Measurements from ENCODE around the gene PGGHG. TPM values are rescaled to one million over a fixed set of nuclear protein-coding genes. Genes with fewer than 3 reads are reported as not detected.

Gene PGGHG
- total RNA-seq, 1 donor from 2014 or later = 25.1 TPM

- H3K36me3 Mint-ChIP-seq (ENCODE audit: low read depth) = no peaks in the 10 kb centered on the region
- no peaks in the 10 kb centered on the region for H3K9me3 Mint-ChIP-seq
- no peak overlapping the region for H3K4me3 Mint-ChIP-seq
- no peak overlapping the region for H3K27ac Mint-ChIP-seq (ENCODE audit: unreplicated experiment)
- peaks cover 7% of the 10 kb centered on the region for H3K27me3 Mint-ChIP-seq (ENCODE audit: low read depth)
- no peak for DNase-seq (ENCODE audit: low read depth, low spot score)
- peaks cover 19% of the 10 kb centered on the region for H3K4me1 Mint-ChIP-seq
- no peak for TF ChIP-seq CTCF (conservative IDR thresholded peaks at IDR 0.05)
Observed at GRCh38 chr11:297051-297585, 8.2 kb downstream of the PGGHG start.

GRCh38 chr11:297586-298405, 8.9 kb downstream of the PGGHG start:
- no peaks in the 10 kb centered on the region for H3K9me3 Mint-ChIP-seq
- no peak for DNase-seq (ENCODE audit: low read depth, low spot score)
- no peak overlapping the region for H3K27ac Mint-ChIP-seq (ENCODE audit: unreplicated experiment)
- no peak overlapping the region for H3K4me3 Mint-ChIP-seq
- H3K27me3 Mint-ChIP-seq (ENCODE audit: low read depth) = peaks cover 7% of the 10 kb centered on the region
- H3K36me3 Mint-ChIP-seq (ENCODE audit: low read depth) = no peaks in the 10 kb centered on the region
- TF ChIP-seq CTCF (conservative IDR thresholded peaks at IDR 0.05) = no peak
- peaks cover 20% of the 10 kb centered on the region for H3K4me1 Mint-ChIP-seq

- Mint-ChIP-seq H3K4me3 (no peak overlapping the region), H3K27me3 (ENCODE audit: low read depth) (peaks cover 7% of the 10 kb centered on the region), H3K27ac (ENCODE audit: unreplicated experiment) (no peak overlapping the region), H3K9me3 (no peaks in the 10 kb centered on the region), H3K4me1 (peaks cover 25% of the 10 kb centered on the region), H3K36me3 (ENCODE audit: low read depth) (no peaks in the 10 kb centered on the region)
- TF ChIP-seq CTCF (conservative IDR thresholded peaks at IDR 0.05) = no peak
- no peak for DNase-seq (ENCODE audit: low read depth, low spot score)
Observed at GRCh38 chr11:298406-299065, 9.6 kb downstream of the PGGHG start.

GRCh38 chr11:299081-299891, 10.4 kb downstream of the PGGHG start, which contains the start of gene IFITM5:
IFITM5 (minus strand) TSS chr11:299526; CDS start chr11:299490, 36 bp downstream.
- no peak for DNase-seq (ENCODE audit: low read depth, low spot score)
- H3K27ac Mint-ChIP-seq (ENCODE audit: unreplicated experiment) = no peak within 1 kb of the TSS
- no peaks in the 10 kb centered on the region for H3K36me3 Mint-ChIP-seq (ENCODE audit: low read depth)
- H3K4me1 Mint-ChIP-seq = peaks cover 26% of the 10 kb centered on the region
- no peak for TF ChIP-seq CTCF (conservative IDR thresholded peaks at IDR 0.05)
- H3K9me3 Mint-ChIP-seq = no peaks in the 10 kb centered on the region
- peaks cover 7% of the 10 kb centered on the region for H3K27me3 Mint-ChIP-seq (ENCODE audit: low read depth)
- H3K4me3 Mint-ChIP-seq = no peak within 1 kb of the TSS
